GM12878 (cell line): ENCODE results near the gene PSENEN. TPM values are rescaled to one million over a fixed set of nuclear protein-coding genes. Genes with fewer than 3 reads are reported as not detected.

Experiments used
- ATAC-seq: fragments of 200-7000 bp; cut with Tn5 transposase; 3 replicates; pipeline ENCODE4 v1.9.1; 2020; ENCODE audit warnings: mild to moderate bottlenecking, moderate library complexity
- BruUV-seq: library from RNA; stranded (reverse); fragments of 400-500 nt; replicated peaks from 2 replicates; lab custom pipeline; 2021; lab: Mats Ljungman, UMichigan
- CTCF ChIA-PET: fragments of 300-600 bp; sonication (Branson Sonifier 250); formaldehyde crosslinking; extraction: SDS; loops from one replicate; lab custom pipeline; 2021; ENCODE audit warnings: inconsistent platforms; lab: Yijun Ruan, JAX
- POLR2A ChIA-PET: fragments of 350-600 bp; formaldehyde crosslinking; extraction: SDS; loops from one replicate; lab custom pipeline; 2021; ENCODE audit warnings: inconsistent platforms; lab: Charles Lee
- RAD21 ChIA-PET: fragments of 300-600 bp; sonication (Branson Sonifier 250); formaldehyde crosslinking; loops from one replicate; lab custom pipeline; 2023; ENCODE audit warnings: antibody characterized with exemption; ENCODE audit not compliant: unreplicated experiment; lab: Charles Lee
- SMC1A ChIA-PET: fragments of 300-600 bp; sonication (Branson Sonifier 250); formaldehyde crosslinking; loops from one replicate; lab custom pipeline; 2023; ENCODE audit not compliant: unreplicated experiment, uncharacterized antibody; lab: Charles Lee
- DNase-seq: peaks from one replicate; pipeline ENCODE4 v3.0.0-alpha.2; 2011; ENCODE audit warnings: low read depth, low spot score
- FAIRE-seq: peaks from 3 replicates; lab custom pipeline; 2011; peaks lifted over from hg19 to GRCh38; lab: Jason Lieb, UNC
- H2AFZ ChIP-seq: 2 replicates; pipeline ENCODE4 v1.6.0; 2011; ENCODE audit warnings: low read depth, low read length, control low read depth; ENCODE audit not compliant: control insufficient read depth
- H3K27ac ChIP-seq: 2 replicates; pipeline ENCODE4 v1.5.1; 2011; ENCODE audit warnings: control low read depth; ENCODE audit not compliant: control insufficient read depth, insufficient read depth
- H3K27me3 ChIP-seq, 2 experiments: replicated peaks in 1 of 2; 2 replicates each; pipeline versions ENCODE4 v1.6.0 to v1.6.1; 2011; ENCODE audit warnings: low read length in 1 of 2; ENCODE audit not compliant: control insufficient read depth in 2 of 2, insufficient read depth in 2 of 2
- H3K36me3 ChIP-seq, 2 experiments: 2 replicates each; pipeline ENCODE4 v1.5.1; 2011; ENCODE audit warnings: low read length in 1 of 2; ENCODE audit not compliant: control insufficient read depth in 2 of 2, insufficient read depth in 2 of 2
- H3K4me1 ChIP-seq: 2 replicates; pipeline ENCODE4 v1.6.1; 2011; ENCODE audit warnings: mild to moderate bottlenecking, low read length, moderate library complexity, mixed read lengths; ENCODE audit not compliant: control insufficient read depth, insufficient read depth
- H3K4me2 ChIP-seq: 2 replicates; pipeline ENCODE4 v1.6.0; 2011; ENCODE audit warnings: control low read depth; ENCODE audit not compliant: control insufficient read depth, insufficient read depth
- H3K4me3 ChIP-seq: fragments of 200-600 bp; sonication (generic); 2 replicates; pipeline ENCODE4 v1.5.1; 2016
- H3K79me2 ChIP-seq: 2 replicates; pipeline ENCODE4 v1.6.0; 2011; ENCODE audit warnings: low read length; ENCODE audit not compliant: control insufficient read depth, insufficient read depth
- H3K9ac ChIP-seq: 2 replicates; pipeline ENCODE4 v1.8.0; 2011; ENCODE audit warnings: low read length, control low read depth, mixed read lengths; ENCODE audit not compliant: control insufficient read depth, insufficient read depth
- H3K9me3 ChIP-seq: replicated peaks from 3 replicates; pipeline ENCODE4 v1.5.1; 2011; ENCODE audit warnings: mild to moderate bottlenecking, low read length; ENCODE audit not compliant: control insufficient read depth, insufficient read depth
- H4K20me1 ChIP-seq: 2 replicates; pipeline ENCODE4 v1.6.0; 2011; ENCODE audit not compliant: control insufficient read depth, insufficient read depth
- BCL11A ChIP-seq: IDR thresholded peaks from 2 replicates; pipeline ENCODE4 v1.6.1; 2011; ENCODE audit warnings: low read depth, low read length
- BMI1 ChIP-seq: fragments of 450-650 bp; IDR thresholded peaks from 2 replicates; pipeline ENCODE4 v1.6.1; 2016; ENCODE audit warnings: mild to moderate bottlenecking, moderate library complexity, borderline replicate concordance
- EED ChIP-seq: sonication (generic); IDR thresholded peaks from 2 replicates; pipeline ENCODE4 v1.6.1; 2016; ENCODE audit warnings: antibody characterized with exemption, low read depth
- FOXK2 ChIP-seq: fragments of 450-650 bp; IDR thresholded peaks from 2 replicates; pipeline ENCODE4 v1.6.1; 2017; ENCODE audit warnings: mild to moderate bottlenecking, moderate library complexity
- IKZF1 ChIP-seq: fragments of 450-650 bp; conservative IDR thresholded peaks from 2 replicates; pipeline ENCODE4 v1.6.1; 2017; ENCODE audit warnings: antibody characterized with exemption, mild to moderate bottlenecking
- KAT2A ChIP-seq: conservative IDR thresholded peaks from 2 replicates; pipeline ENCODE4 v1.6.1; 2011; ENCODE audit warnings: low read depth, low read length; ENCODE audit not compliant: control insufficient read depth
- MTA2 ChIP-seq: fragments of 450-650 bp; IDR thresholded peaks from 2 replicates; pipeline ENCODE4 v1.6.1; 2016; ENCODE audit warnings: low read depth, mild to moderate bottlenecking, moderate library complexity
- MYB ChIP-seq: fragments of 150-350 bp; IDR thresholded peaks from 2 replicates; pipeline ENCODE4 v1.6.1; 2014; ENCODE audit warnings: mild to moderate bottlenecking, low read depth, low read length, borderline replicate concordance
- NBN ChIP-seq: fragments of 450-650 bp; IDR thresholded peaks from 2 replicates; pipeline ENCODE4 v1.6.1; 2016
- ZBED1 ChIP-seq: IDR thresholded peaks from 2 replicates; pipeline ENCODE4 v1.6.1; 2016; ENCODE audit warnings: borderline replicate concordance
- WGBS: methylation state at CpG from one replicate; pipeline ENCODE4 v1.1.6; 2016; ENCODE audit warnings: low lambda C conversion rate; ENCODE audit not compliant: insufficient replicate concordance, insufficient coverage; ENCODE audit errors: missing lambda C conversion rate; 5-methylcytosine and 5-hydroxymethylcytosine counted together
- in situ Hi-C: fragments of 300-500 bp; cut with MboI; formaldehyde crosslinking; loops from 9 replicates; pipeline ENCODE4 v1.14.3; 2018; ENCODE audit warnings: mixed read lengths
- intact Hi-C: fragments of 100-400 bp; cut with micrococcal nuclease; formaldehyde crosslinking; loops from one replicate; pipeline ENCODE4 v1.14.2; 2022; ENCODE audit not compliant: unreplicated experiment
- polyA plus RNA-seq, 11 experiments: library from polyadenylated mRNA; depleted of rRNA in 4 of 11; unstranded in 6 of 11; stranded (reverse) in 5 of 11; fragments of >200 nt; fragmentation: Nextera tagmentation in 4 of 11; fragmentation: Illumina TruSeq in 1 of 11; extraction: Ambion mirVana in 4 of 11; extraction: Trizol in 1 of 11; gene quantifications; 1 replicate in 1 of 11; 2 replicates in 10 of 11; pipeline versions ENCODE4 v1.2.1 to v1.2.3, GENCODE V29; 2011 to 2016; ENCODE audit warnings: inconsistent platforms in 2 of 11, missing spikeins in 2 of 11, low read depth in 1 of 11
- total RNA-seq, 4 experiments: library from RNA; depleted of rRNA in 3 of 4; stranded (reverse); fragments of >200 nt in 3 of 4; fragmentation: Illumina TruSeq in 1 of 4; extraction: Trizol in 1 of 4; gene quantifications; 2 replicates each; pipeline versions ENCODE4 v1.2.1 to v1.2.3, GENCODE V29; 2013 to 2021
- TF ChIP-seq, protein P1 (sequence below): fragments of 450-650 bp; IDR thresholded peaks from 2 replicates; pipeline ENCODE4 v1.6.1; 2016; ENCODE audit warnings: mild to moderate bottlenecking

The PSENEN gene
- total and polyA plus RNA-seq, 10 of the 15 experiments (the other 5 are each of a cell fraction or from before 2014, with no cell fraction given): 14.4 to 178 (median 43.5) TPM

DNA sequence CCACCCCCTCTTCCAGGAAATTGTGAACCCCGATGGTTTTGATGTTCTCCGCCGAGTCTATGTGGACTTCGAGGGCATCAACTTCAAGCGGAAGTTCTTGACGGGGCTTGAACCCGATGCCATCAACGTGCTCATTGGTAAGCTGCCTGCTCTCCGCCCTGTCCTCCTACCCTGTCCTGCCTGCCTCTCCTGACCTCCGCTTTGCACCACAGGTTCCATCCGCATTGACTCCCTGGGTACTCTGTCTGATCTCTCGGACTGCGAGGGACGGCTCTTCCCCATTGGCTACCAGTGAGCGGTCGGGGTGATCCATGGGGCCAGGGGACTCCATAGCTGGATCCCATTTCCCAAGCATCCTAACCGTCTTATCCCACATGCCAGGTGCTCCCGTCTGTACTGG is 15.1 kb upstream of the PSENEN start:
- no TSS peak for BruUV-seq
- TF ChIP-seq BCL11A: no peak
- no peak for TF ChIP-seq ZBED1
- H3K4me1 ChIP-seq: no peaks in the 10 kb centered on the region
- ATAC-seq: no peak
- POLR2A ChIA-PET: no interaction called here
- 98% methylated on average over 18 of the region's 18 CpGs for WGBS
- intact Hi-C loops: no loop called here
- H2AFZ ChIP-seq: no peak overlapping the region
- no peak for FAIRE-seq
- RAD21 ChIA-PET: no interaction called here
- in situ Hi-C loops: no loop called here
- no peak overlapping the region for H3K4me3 ChIP-seq
- no peak overlapping the region for H3K4me2 ChIP-seq
- no peak for DNase-seq
- peaks cover 18 to 46% of the 10 kb centered on the region in 2 experiments for H3K36me3 ChIP-seq
- no peak overlapping the region for H3K9ac ChIP-seq
- CTCF ChIA-PET: no interaction called here
- SMC1A ChIA-PET: no interaction called here
- no peaks in the 10 kb centered on the region for H3K79me2 ChIP-seq
- no peaks in the 10 kb centered on the region for H3K27me3 ChIP-seq
- H3K27ac ChIP-seq: no peak overlapping the region
- no peaks in the 10 kb centered on the region for H3K9me3 ChIP-seq
- H4K20me1 ChIP-seq: no peaks in the 10 kb centered on the region

DNA sequence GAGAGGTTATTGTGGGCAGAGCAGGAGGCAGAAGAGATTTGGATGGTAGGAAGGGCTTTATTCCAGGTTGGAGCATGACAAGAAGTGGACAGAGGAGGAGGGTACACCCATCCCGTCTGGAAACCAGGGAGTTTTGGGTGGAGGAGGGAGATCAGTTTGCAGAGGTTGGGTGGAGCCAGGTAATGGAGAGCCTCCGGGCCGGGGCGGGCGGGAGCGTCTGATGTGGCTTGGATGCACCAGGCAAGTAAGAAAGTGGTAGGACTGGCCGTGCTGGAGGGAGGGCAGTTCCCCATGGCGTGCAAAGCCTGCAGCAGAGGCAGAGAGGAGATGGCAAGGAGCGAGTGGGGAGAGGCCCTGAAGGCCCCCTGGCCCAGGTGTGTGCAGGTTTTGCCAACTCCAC is 14.1 kb upstream of the PSENEN start:
- Histone ChIP-seq H3K27ac (no peak overlapping the region), H3K27me3 (no peaks in the 10 kb centered on the region), H3K79me2 (no peaks in the 10 kb centered on the region), H3K36me3 (peaks cover 14 to 40% of the 10 kb centered on the region in 2 experiments), H3K9ac (no peak overlapping the region), H3K4me1 (no peaks in the 10 kb centered on the region), H2AFZ (no peak overlapping the region), H4K20me1 (no peaks in the 10 kb centered on the region), H3K4me3 (no peak overlapping the region), H3K4me2 (no peak overlapping the region), H3K9me3 (no peaks in the 10 kb centered on the region)
- POLR2A ChIA-PET: no interaction called here
- no peak for DNase-seq
- RAD21 ChIA-PET: no interaction called here
- 78% methylated on average over 6 of the region's 9 CpGs for WGBS
- no peak for TF ChIP-seq BMI1
- no peak for TF ChIP-seq EED
- TF ChIP-seq MYB: no peak
- TF ChIP-seq IKZF1: no peak
- TF ChIP-seq, protein P1, sequence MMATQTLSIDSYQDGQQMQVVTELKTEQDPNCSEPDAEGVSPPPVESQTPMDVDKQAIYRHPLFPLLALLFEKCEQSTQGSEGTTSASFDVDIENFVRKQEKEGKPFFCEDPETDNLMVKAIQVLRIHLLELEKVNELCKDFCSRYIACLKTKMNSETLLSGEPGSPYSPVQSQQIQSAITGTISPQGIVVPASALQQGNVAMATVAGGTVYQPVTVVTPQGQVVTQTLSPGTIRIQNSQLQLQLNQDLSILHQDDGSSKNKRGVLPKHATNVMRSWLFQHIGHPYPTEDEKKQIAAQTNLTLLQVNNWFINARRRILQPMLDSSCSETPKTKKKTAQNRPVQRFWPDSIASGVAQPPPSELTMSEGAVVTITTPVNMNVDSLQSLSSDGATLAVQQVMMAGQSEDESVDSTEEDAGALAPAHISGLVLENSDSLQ: no peak
- no peak for TF ChIP-seq NBN
- TF ChIP-seq MTA2: no peak
- no peak for TF ChIP-seq FOXK2
- no peak for TF ChIP-seq KAT2A
- intact Hi-C loops (no loop called here), in situ Hi-C loops (no loop called here)
- no peak for FAIRE-seq
- SMC1A ChIA-PET: no interaction called here
- no peak for ATAC-seq
- BruUV-seq: no TSS peak
- CTCF ChIA-PET: no interaction called here
